GM23248 (cell line): ENCODE data around the gene BNIP5. TPM values are rescaled to one million over a fixed set of nuclear protein-coding genes. Genes with fewer than 3 reads are reported as not detected.
A peak's percentile ranks its signal among the peaks of the same experiment; 100 is the strongest.

Source experiments
- DNase-seq: peaks from one replicate; pipeline ENCODE4 v3.0.0-alpha.2; 2015
- H2AFZ ChIP-seq: fragments of 200-600 bp; sonication (generic); 2 replicates; pipeline ENCODE4 v1.6.1; 2016; ENCODE audit warnings: antibody characterized with exemption
- H3F3A ChIP-seq: fragments of 200-600 bp; sonication (generic); 2 replicates; pipeline ENCODE4 v1.6.1; 2016; ENCODE audit warnings: mild to moderate bottlenecking, antibody characterized with exemption, mixed run types; ENCODE audit not compliant: insufficient read depth
- H3K27ac ChIP-seq: fragments of 200-600 bp; sonication (generic); 2 replicates; pipeline ENCODE4 v1.5.1; 2016; ENCODE audit warnings: mild to moderate bottlenecking
- H3K27me3 ChIP-seq: fragments of 200-600 bp; sonication (generic); replicated peaks from 2 replicates; pipeline ENCODE4 v1.6.1; 2016; ENCODE audit warnings: mild to moderate bottlenecking; ENCODE audit not compliant: insufficient read depth
- H3K36me3 ChIP-seq: fragments of 200-600 bp; sonication (generic); 2 replicates; pipeline ENCODE4 v1.6.1; 2016; ENCODE audit warnings: low read depth, mild to moderate bottlenecking
- H3K4me1 ChIP-seq: fragments of 200-600 bp; sonication (generic); 2 replicates; pipeline ENCODE4 v1.6.1; 2016; ENCODE audit warnings: mild to moderate bottlenecking; ENCODE audit not compliant: insufficient read depth
- H3K4me2 ChIP-seq: fragments of 200-600 bp; sonication (generic); one replicate; pipeline ENCODE4 v1.6.1; 2016; ENCODE audit warnings: mild to moderate bottlenecking; ENCODE audit not compliant: unreplicated experiment
- H3K4me3 ChIP-seq: fragments of 200-600 bp; sonication (generic); 2 replicates; pipeline ENCODE4 v1.5.1; 2016; ENCODE audit warnings: mild to moderate bottlenecking
- H3K79me2 ChIP-seq: fragments of 200-600 bp; sonication (generic); 2 replicates; pipeline ENCODE4 v1.6.1; 2016; ENCODE audit warnings: mild to moderate bottlenecking; ENCODE audit not compliant: insufficient read depth
- H3K9ac ChIP-seq: fragments of 200-600 bp; sonication (generic); 2 replicates; pipeline ENCODE4 v1.6.1; 2016; ENCODE audit warnings: mild to moderate bottlenecking
- H3K9me2 ChIP-seq: fragments of 200-600 bp; sonication (generic); 2 replicates; pipeline ENCODE4 v1.6.1; 2016; ENCODE audit warnings: mixed run types, mild to moderate bottlenecking, moderate library complexity; ENCODE audit not compliant: insufficient read depth
- H3K9me3 ChIP-seq: fragments of 200-600 bp; sonication (generic); one replicate; pipeline ENCODE4 v1.6.1; 2017; ENCODE audit warnings: low read depth
- H4K20me1 ChIP-seq: fragments of 200-600 bp; sonication (generic); 2 replicates; pipeline ENCODE4 v1.6.0; 2016; ENCODE audit not compliant: insufficient read depth
- EZH2 ChIP-seq: fragments of 200-600 bp; sonication (generic); IDR thresholded peaks from 2 replicates; pipeline ENCODE4 v1.6.1; 2018; ENCODE audit warnings: antibody characterized with exemption, mild to moderate bottlenecking; ENCODE audit not compliant: insufficient read depth, poor library complexity, severe bottlenecking
- EZH2phosphoT487 ChIP-seq: fragments of 200-600 bp; sonication (generic); IDR thresholded peaks from 2 replicates; pipeline ENCODE4 v1.6.1; 2018; ENCODE audit warnings: antibody characterized with exemption, moderate library complexity, mild to moderate bottlenecking, low read depth; ENCODE audit not compliant: insufficient read depth
- WGBS, 2 experiments: methylation state at CpG; one replicate each; pipeline ENCODE4 v1.1.6; 2015 to 2017; ENCODE audit warnings: low lambda C conversion rate in 2 of 2, low coverage in 1 of 2; ENCODE audit errors: missing lambda C conversion rate in 2 of 2; 5-methylcytosine and 5-hydroxymethylcytosine counted together
- in situ Hi-C: fragments of 300-500 bp; cut with MboI; formaldehyde crosslinking; loops from 2 replicates; pipeline ENCODE4 v1.15.0; 2020
- polyA plus RNA-seq: library from polyadenylated mRNA; unstranded; fragments of >200 nt; fragmentation: Nextera tagmentation; extraction: Ambion mirVana; gene quantifications from 2 replicates; pipeline ENCODE4 v1.2.1, GENCODE V29; 2016
- total RNA-seq: library from RNA; depleted of rRNA; stranded (reverse); fragments of >200 nt; shearing (Covaris generic); gene quantifications from 2 replicates; pipeline ENCODE4 v1.2.3, GENCODE V29; 2014; rRNA removed

Gene BNIP5
- total and polyA plus RNA-seq, 2 experiments from 2014 or later, result not detected

GRCh38 chr6:36268478-36269275 is 68.0 kb downstream of the BNIP5 start:
- H2AFZ ChIP-seq, result no peak overlapping the region

DNA sequence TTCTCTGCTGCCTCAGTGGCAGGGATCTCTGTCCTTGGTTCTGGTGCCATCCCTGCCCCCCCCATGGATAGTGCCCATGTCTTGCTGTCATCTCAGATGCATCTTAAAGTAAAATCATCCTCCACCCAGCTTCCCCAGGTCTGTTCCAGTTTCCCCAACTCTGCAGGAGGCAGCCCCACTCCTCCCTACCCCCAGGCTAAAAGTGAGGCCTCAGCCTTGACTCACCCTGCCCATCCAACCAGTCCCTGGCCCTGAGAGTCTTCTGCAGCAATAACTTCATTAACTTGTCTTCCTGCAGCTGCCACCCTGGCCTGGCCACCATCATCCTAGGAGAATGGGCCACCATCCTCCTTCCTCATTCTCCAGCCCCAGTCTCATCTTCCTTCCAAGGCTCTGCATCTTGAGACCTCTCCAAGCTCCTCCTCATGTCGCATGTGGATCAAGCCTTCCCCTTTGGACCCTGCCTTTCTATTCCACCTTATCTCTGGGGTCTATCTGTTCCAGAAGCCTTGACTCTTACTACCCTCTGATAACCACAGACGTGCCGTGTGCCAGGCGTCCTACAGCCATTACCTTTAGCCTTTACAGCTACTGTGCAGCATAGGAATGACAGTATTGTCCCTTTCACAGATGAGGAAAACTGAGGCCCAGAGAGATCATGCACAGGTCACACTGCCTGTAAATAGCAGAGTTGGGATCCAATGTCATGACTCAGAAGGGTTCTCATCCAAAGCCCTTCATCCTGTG is 68.8 kb downstream of the BNIP5 start:
- Histone ChIP-seq H3K4me2 (no peak overlapping the region), H3K27me3 (peaks cover 10% of the 10 kb centered on the region; the same call in 1 of the 2 replicates), H3K27ac (no peak overlapping the region), H3K9ac (no peak overlapping the region), H3K4me3 (no peak overlapping the region), H3K79me2 (no peaks in the 10 kb centered on the region), H4K20me1 (no peaks in the 10 kb centered on the region), H3F3A (no peaks in the 10 kb centered on the region), H3K9me3 (no peaks in the 10 kb centered on the region), H3K36me3 (no peaks in the 10 kb centered on the region), H3K9me2 (no peaks in the 10 kb centered on the region), H2AFZ (no peak overlapping the region), H3K4me1 (no peaks in the 10 kb centered on the region)
- WGBS, 2 experiments, result 84 to 88% methylated on average over 4 of the region's 4 CpGs
- DNase-seq, result no peak
- no peak for TF ChIP-seq EZH2phosphoT487
- no peak for TF ChIP-seq EZH2
- in situ Hi-C loops, result no loop called here

More at GRCh38 chr6:36268478-36269275, 68.0 kb downstream of the BNIP5 start:
- 55% methylated on average over 11 to 12 of the region's 12 CpGs for WGBS, 2 experiments
- H3K9me3 ChIP-seq, result no peaks in the 10 kb centered on the region
- no peak overlapping the region for H3K4me2 ChIP-seq
- H3K27me3 ChIP-seq, result peaks cover 11% of the 10 kb centered on the region
- no peak overlapping the region for H3K9ac ChIP-seq
- H3K9me2 ChIP-seq, result no peaks in the 10 kb centered on the region
- H4K20me1 ChIP-seq, result no peaks in the 10 kb centered on the region
- no peak overlapping the region for H3K27ac ChIP-seq
- no peaks in the 10 kb centered on the region for H3F3A ChIP-seq
- no peaks in the 10 kb centered on the region for H3K4me1 ChIP-seq
- H3K4me3 ChIP-seq, result no peak overlapping the region
- TF ChIP-seq EZH2phosphoT487 (no peak), EZH2 (no peak)
- in situ Hi-C loops, result no loop called here
- H3K79me2 ChIP-seq, result no peaks in the 10 kb centered on the region
- peak; percentile 45 for DNase-seq
- no peaks in the 10 kb centered on the region for H3K36me3 ChIP-seq

DNA sequence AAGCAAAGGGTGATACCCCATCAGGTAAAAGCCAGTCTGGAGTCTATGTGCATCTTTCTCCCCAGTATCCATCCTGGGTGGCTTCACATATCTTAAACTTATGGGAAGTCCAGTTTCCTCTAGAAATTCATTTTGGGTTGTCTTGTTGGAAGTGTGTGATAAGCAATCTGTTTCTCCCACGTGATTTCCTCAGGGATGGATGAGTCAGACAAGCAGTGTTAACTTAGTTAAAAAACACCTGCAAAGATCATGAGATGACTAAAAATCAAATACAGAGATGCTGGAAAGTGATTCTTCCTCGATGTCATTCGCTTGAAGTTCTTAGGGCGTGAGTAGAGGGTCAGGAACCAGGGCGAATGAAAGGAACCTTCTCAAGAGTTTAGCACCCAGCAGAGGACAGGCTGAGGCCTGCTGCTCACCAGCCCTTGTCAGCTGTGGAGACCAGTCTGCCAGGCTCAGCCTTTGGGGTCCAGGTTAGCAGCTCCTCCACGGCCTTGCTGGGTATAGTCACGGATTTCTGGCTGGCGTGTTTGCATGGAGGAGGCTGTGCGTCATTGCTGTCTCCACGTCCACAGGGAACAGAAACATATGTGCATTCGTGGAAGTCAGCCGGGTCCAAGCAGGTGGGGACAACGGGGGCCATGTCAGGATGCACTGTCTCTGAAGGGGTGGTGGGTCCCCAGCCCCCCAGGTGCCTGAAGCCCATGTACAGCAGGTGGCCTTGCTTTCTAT is 69.6 kb downstream of the BNIP5 start:
- Histone ChIP-seq H3K79me2 (no peaks in the 10 kb centered on the region), H3K9me2 (no peaks in the 10 kb centered on the region), H3K27ac (no peak overlapping the region), H3K4me3 (no peak overlapping the region), H3K4me2 (no peak overlapping the region), H3F3A (no peaks in the 10 kb centered on the region), H3K27me3 (peaks cover 15% of the 10 kb centered on the region; the same call in 1 of the 2 replicates), H4K20me1 (no peaks in the 10 kb centered on the region), H3K4me1 (no peaks in the 10 kb centered on the region), H3K36me3 (no peaks in the 10 kb centered on the region), H2AFZ (no peak overlapping the region), H3K9me3 (no peaks in the 10 kb centered on the region), H3K9ac (no peak overlapping the region)
- in situ Hi-C loops, result no loop called here
- DNase-seq, result no peak
- WGBS, 2 experiments, result 90 to 95% methylated on average over 11 to 13 of the region's 13 CpGs
- TF ChIP-seq EZH2phosphoT487 (no peak), EZH2 (no peak)

Other genes with a start within 250 kb of the BNIP5 start
- gene MAPK13, start 206.4 kb downstream of the BNIP5 start, total RNA-seq, result 3.0 and 6.6 TPM in 2 replicates
- 2.9 and 3.2 TPM in 2 replicates for gene MAPK13, start 206.4 kb downstream of the BNIP5 start, polyA plus RNA-seq
- 7.9 and 11.3 TPM in 2 replicates for gene BRPF3, start 140.1 kb downstream of the BNIP5 start, total RNA-seq
- 5.8 and 6.3 TPM in 2 replicates for gene BRPF3, start 140.1 kb downstream of the BNIP5 start, polyA plus RNA-seq
- not detected in 2 replicates for gene PNPLA1, start 66.8 kb downstream of the BNIP5 start, total RNA-seq
- gene PNPLA1, start 66.8 kb downstream of the BNIP5 start, polyA plus RNA-seq, result not detected in 2 replicates
- gene ETV7, start 50.8 kb upstream of the BNIP5 start, total RNA-seq, result 0.32 TPM in 1 of 2 replicates, not detected in the other
- 0.70 and 0.99 TPM in 2 replicates for gene ETV7, start 50.8 kb upstream of the BNIP5 start, polyA plus RNA-seq
- not detected in 2 replicates for gene PXT1, start 106.0 kb upstream of the BNIP5 start, total RNA-seq
- gene PXT1, start 106.0 kb upstream of the BNIP5 start, polyA plus RNA-seq, result not detected in 2 replicates
- 103 and 120 TPM in 2 replicates for gene KCTD20, start 106.1 kb upstream of the BNIP5 start, total RNA-seq
- 52.3 and 52.7 TPM in 2 replicates for gene KCTD20, start 106.1 kb upstream of the BNIP5 start, polyA plus RNA-seq
- 30.5 and 35.6 TPM in 2 replicates for gene STK38, start 210.6 kb upstream of the BNIP5 start, total RNA-seq
- gene STK38, start 210.6 kb upstream of the BNIP5 start, polyA plus RNA-seq, result 50.4 and 51.1 TPM in 2 replicates